GM13976 (cell line): ENCODE results near the gene SNX3.

Experiments used
- DNase-seq: peaks from one replicate; pipeline ENCODE4 v3.0.0; 2012; ENCODE audit warnings: low spot score
- CTCF ChIP-seq: IDR thresholded peaks from 2 replicates; pipeline ENCODE4 v1.5.1; 2012; ENCODE audit warnings: borderline replicate concordance, mild to moderate bottlenecking; ENCODE audit not compliant: insufficient read depth; ENCODE audit errors: extremely low read depth, missing control alignments, control extremely low read depth
- in situ Hi-C: fragments of 300-500 bp; cut with MboI; formaldehyde crosslinking; loops from one replicate; pipeline ENCODE4 v1.12.0; 2022; ENCODE audit warnings: low sequenced_read_pairs, mixed read lengths, inconsistent platforms; ENCODE audit not compliant: unreplicated experiment

SNX3 gene

DNA sequence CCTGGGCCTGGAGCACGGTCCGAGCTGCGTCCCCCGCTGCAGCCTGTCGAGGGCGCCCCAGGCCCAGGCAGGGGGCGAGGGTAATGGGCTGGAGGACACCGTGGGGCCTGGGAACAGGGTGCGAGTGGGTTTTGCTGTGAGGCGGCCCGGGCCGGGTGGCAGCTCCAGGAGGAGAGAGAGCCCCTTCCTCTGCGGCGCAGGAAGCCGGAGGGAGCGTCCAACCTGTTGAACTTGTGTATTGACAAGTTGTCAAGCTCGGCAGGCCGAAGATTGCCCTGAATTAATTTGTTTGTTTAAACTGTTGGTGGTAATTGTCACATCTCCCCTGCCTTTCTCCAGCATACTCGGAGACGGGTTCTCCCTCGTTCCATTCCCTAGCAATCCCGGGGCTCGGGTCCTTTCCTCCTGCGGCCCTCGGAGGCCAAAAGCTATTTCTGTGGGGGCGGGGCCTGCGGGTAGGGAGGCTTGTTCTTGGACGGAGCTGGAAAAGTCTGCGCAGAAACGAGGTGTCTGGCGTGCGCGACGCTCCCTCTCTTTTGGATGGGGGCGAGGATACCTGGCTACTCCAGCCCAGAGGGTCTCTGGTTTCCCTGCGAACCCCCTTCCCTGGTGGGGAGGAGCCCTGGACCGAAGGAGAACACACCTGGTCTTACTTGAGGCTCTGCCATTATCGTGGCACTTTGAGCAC lies 85.1 kb downstream of the SNX3 start:
- TF ChIP-seq CTCF = peak; percentile 18
- in situ Hi-C loops = no loop called here
- no peak for DNase-seq

- in situ Hi-C loops = no loop called here
- DNase-seq = no peak
- no peak for TF ChIP-seq CTCF
Measured at GRCh38 chr6:108175176-108175591, 85.7 kb downstream of the SNX3 start.

DNA sequence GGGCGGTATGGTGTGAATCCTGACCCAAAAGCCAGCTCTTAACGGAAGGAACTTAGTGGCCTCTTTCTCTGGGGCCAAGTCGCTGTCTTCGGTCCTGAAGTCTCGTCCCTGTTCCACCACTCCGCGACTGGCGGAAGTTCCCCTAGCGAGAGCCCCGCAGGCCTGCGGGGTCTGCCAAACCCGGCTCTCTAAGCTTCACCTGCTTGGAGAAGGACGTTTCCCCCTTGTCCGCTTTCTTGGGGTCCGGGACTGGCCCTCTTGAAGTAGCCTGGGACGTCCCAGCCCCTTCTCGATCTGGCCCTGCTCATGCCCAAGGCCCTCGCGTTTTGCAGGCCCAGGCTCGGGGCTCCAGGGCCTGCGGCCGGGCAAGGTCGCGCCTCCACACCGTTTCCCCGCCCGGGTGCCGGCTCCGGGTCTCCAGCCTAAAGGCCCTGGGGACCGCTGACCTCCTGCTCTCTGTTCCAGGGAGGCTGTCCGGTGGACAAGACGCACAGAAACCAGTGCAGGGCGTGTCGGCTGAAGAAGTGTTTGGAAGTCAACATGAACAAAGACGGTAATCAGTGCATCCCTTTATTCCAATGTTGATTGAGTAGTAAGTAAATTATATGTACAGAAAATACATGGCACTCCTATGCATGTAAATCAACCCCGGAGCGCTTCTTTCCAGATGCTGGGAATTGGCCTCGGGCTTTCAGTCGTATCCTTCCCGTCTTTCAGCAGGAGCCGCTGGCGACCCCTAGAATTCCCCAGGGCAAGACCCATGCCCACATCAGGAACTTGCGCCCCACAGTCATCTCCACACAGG lies 86.3 kb downstream of the SNX3 start:
- TF ChIP-seq CTCF = no peak
- in situ Hi-C loops = no loop called here

GRCh38 chr6:108171918-108172516 lies 88.8 kb downstream of the SNX3 start:
- TF ChIP-seq CTCF = no peak
- in situ Hi-C loops = no loop called here
- DNase-seq = no peak

More for the DNA sequence above, 86.3 kb downstream of the SNX3 start:
- peak; percentile 61 for DNase-seq

GRCh38 chr6:108171291-108171917 lies 89.4 kb downstream of the SNX3 start:
- in situ Hi-C loops = no loop called here
- no peak for DNase-seq
- no peak for TF ChIP-seq CTCF
